K562 (cell line): ENCODE results near the gene PRSS27. TPM values are rescaled to one million over a fixed set of nuclear protein-coding genes. Genes with fewer than 3 reads are reported as not detected.

Source experiments
- POLR2B ChIP-seq: fragments of 450-650 bp; IDR thresholded peaks from 2 replicates; pipeline ENCODE4 v1.6.1; 2018; ENCODE audit warnings: low read depth; ENCODE audit not compliant: partially characterized antibody
- SETDB1 ChIP-seq: IDR thresholded peaks from one replicate; pipeline ENCODE4 v1.6.1; 2012; ENCODE audit warnings: low read length, control low read depth, inconsistent platforms
- TCF7L2 ChIP-seq: fragments of 150-350 bp; IDR thresholded peaks from 2 replicates; pipeline ENCODE4 v1.6.1; 2016; ENCODE audit warnings: low read depth, mild to moderate bottlenecking, low read length, moderate library complexity
- TRIM24 ChIP-seq, 2 experiments: fragments of 450-650 bp; IDR thresholded peaks; 2 replicates each; pipeline ENCODE4 v1.6.1; 2016
- ZNF224 ChIP-seq: sonication (generic); formaldehyde crosslinking; IDR thresholded peaks from 2 replicates; pipeline ENCODE4 v1.8.0; 2022; ENCODE audit warnings: mild to moderate bottlenecking, missing genetic modification reagents
- polyA plus RNA-seq, 8 experiments: library from polyadenylated mRNA; depleted of rRNA in 4 of 8; stranded (reverse) in 5 of 8; unstranded in 3 of 8; fragments of >200 nt; fragmentation: Nextera tagmentation in 2 of 8; fragmentation: Illumina TruSeq in 1 of 8; extraction: Ambion mirVana in 2 of 8; extraction: Trizol in 1 of 8; gene quantifications; 2 replicates each; pipeline versions ENCODE4 v1.2.1 to v1.2.3, GENCODE V29; 2011 to 2014; ENCODE audit warnings: inconsistent platforms in 1 of 8, missing spikeins in 1 of 8
- total RNA-seq, 7 experiments: library from RNA; depleted of rRNA in 6 of 7; stranded (reverse); fragments of >200 nt in 6 of 7; fragmentation: Illumina TruSeq in 2 of 7; extraction: Trizol in 2 of 7; gene quantifications; 2 replicates each; pipeline versions ENCODE4 v1.2.1 to v1.2.3, GENCODE V29; 2011 to 2021; ENCODE audit warnings: low replicate concordance in 1 of 7
- TF ChIP-seq, protein P1 (sequence below), 3 experiments: fragments of 200-800 bp in 1 of 3; sonication (Bioruptor generic) in 1 of 3; sonication (generic) in 1 of 3; formaldehyde crosslinking in 1 of 3; IDR thresholded peaks; 2 replicates each; pipeline versions ENCODE4 v1.6.1 to v1.8.0; 2016 to 2022; ENCODE audit warnings: mild to moderate bottlenecking in 2 of 3, missing compliant biosample characterization in 2 of 3, missing genetic modification characterization in 2 of 3, missing genetic modification reagents in 1 of 3
- TF ChIP-seq, protein P2 (sequence below): fragments of 250-450 bp; sonication (Bioruptor Pico); IDR thresholded peaks from 2 replicates; pipeline ENCODE4 v1.8.0; 2021; ENCODE audit warnings: moderate library complexity, mild to moderate bottlenecking, inconsistent platforms

PRSS27 gene
- total and polyA plus RNA-seq, 9 of the 15 experiments (the other 6 are each of a cell fraction or from before 2014, with no cell fraction given) = 0.09 to 0.20 (median 0.17) TPM; not detected in 5

DNA sequence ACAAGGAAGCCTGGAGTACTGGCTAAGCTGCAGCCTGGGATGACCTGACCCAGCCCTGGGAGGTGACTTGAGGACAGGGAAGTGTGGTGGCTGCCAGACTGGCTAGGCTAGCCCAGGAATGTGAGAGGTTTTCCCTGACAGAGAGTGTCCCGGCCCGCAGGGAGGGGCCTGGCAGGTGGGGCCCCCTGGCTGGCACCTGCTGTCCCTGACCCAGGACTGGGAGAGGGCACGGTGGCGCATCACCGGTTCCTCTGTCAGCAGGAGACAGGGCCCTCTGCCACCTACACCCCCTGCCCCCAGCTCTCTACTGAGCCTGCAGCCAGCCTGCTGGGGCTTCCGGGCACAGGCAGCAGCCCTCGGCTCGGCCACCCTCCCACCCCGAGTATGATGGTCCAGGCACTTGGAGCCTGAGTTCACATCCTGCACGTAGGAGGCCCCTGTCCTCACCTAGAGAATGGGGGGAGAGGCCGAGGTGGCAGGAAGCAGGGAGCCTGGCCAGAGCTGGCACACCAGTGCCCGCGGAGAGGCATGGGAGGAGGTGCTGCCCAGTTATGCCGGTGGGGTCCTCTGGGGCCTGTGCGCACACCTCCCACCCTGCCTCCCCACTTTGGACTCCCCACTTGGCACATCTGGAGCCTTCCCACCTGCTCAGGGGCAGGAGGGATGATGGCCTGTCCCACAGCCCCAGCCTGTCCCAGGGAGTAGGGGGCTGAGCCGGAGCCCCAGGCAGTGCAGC is 528 bp downstream of the PRSS27 start (continued):
- TF ChIP-seq, protein P1, sequence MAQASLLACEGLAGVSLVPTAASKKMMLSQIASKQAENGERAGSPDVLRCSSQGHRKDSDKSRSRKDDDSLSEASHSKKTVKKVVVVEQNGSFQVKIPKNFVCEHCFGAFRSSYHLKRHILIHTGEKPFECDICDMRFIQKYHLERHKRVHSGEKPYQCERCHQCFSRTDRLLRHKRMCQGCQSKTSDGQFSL (CRISPR knock-in tag; IDR thresholded peaks at IDR 0.05) = no peak
- TF ChIP-seq, protein P1 (tag; IDR thresholded peaks at IDR 0.05) = no peak
- TF ChIP-seq TCF7L2 = no peak
- no peak for TF ChIP-seq POLR2B
- no peak for TF ChIP-seq TRIM24 (IDR thresholded peaks at IDR 0.05)
- TF ChIP-seq SETDB1 = no peak
- no peak for TF ChIP-seq ZNF224
- TF ChIP-seq, protein P2, sequence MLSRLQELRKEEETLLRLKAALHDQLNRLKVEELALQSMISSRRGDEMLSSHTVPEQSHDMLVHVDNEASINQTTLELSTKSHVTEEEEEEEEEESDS = no peak
- TF ChIP-seq, all 486 proteins: peak for 0
